Tibial nerve (tissue), 3 donors: ENCODE measurements around the gene SLC35F5.

Experiments used
- CTCF ChIP-seq, 5 experiments: fragments of 200-600 bp in 3 of 5; fragments of 450-650 bp in 2 of 5; sonication (generic) in 3 of 5; IDR thresholded peaks; one replicate each; pipeline ENCODE4 v1.5.1; 2016 to 2019; ENCODE audit warnings: antibody characterized with exemption in 5 of 5, mild to moderate bottlenecking in 3 of 5, moderate library complexity in 2 of 5
- POLR2A ChIP-seq, 2 donors: fragments of 450-650 bp; IDR thresholded peaks; one replicate each; pipeline ENCODE4 v1.6.1; 2017; ENCODE audit warnings: antibody characterized with exemption in 2 of 2, mild to moderate bottlenecking in 2 of 2, moderate library complexity in 2 of 2

- no peak for TF ChIP-seq CTCF (IDR thresholded peaks at IDR 0.05)
- no peak for TF ChIP-seq POLR2A (IDR thresholded peaks at IDR 0.05)
Observed at GRCh38 chr2:113777371-113777770, 20.9 kb upstream of the SLC35F5 start.
